SKM-1 treated with dmso at 0.1 percent for 144 hours (cell line): ENCODE results near the gene MAMDC4.
"Not testable (repeated sequence)": the region's sequence is repeated elsewhere in the genome, so short reads cannot be mapped to it uniquely, and the experiment has no call there.

Experiments
- DNase-seq: peaks from one replicate; lab custom pipeline; 2025; ENCODE audit not compliant: unreplicated experiment; lab: John Stamatoyannopoulos, UW

MAMDC4 gene

GRCh38 chr9:136851941-136852663 lies at the start of gene MAMDC4:
TSS of gene MAMDC4 (plus strand) at chr9:136852346. CDS start at chr9:136852417, 71 bp downstream.
- DNase-seq, result no peak

- DNase-seq, result not testable (repeated sequence)
Observed at GRCh38 chr9:136803009-136803550, 49.1 kb upstream of the MAMDC4 start.

- DNase-seq, result no peak
Observed at GRCh38 chr9:136803551-136804508, 48.3 kb upstream of the MAMDC4 start.

- DNase-seq, result no peak
Observed at GRCh38 chr9:136804509-136805206, 47.5 kb upstream of the MAMDC4 start.

GRCh38 chr9:136805207-136805740 lies 46.9 kb upstream of the MAMDC4 start:
- DNase-seq, result no peak

- DNase-seq, result no peak
Observed at GRCh38 chr9:136806067-136806466, 46.1 kb upstream of the MAMDC4 start.

- no peak for DNase-seq
Observed at GRCh38 chr9:136806631-136807201, 45.4 kb upstream of the MAMDC4 start.

- DNase-seq, result peak; percentile 81
Observed at GRCh38 chr9:136807281-136808074, 44.7 kb upstream of the MAMDC4 start, which contains the start of gene RABL6. TSS of gene RABL6 (plus strand) at chr9:136807948. CDS start at chr9:136808197, 249 bp downstream.

- no peak for DNase-seq
Observed at GRCh38 chr9:136808075-136808805, 43.9 kb upstream of the MAMDC4 start.

- DNase-seq, result no peak
Observed at GRCh38 chr9:136808806-136809158, 43.4 kb upstream of the MAMDC4 start.

- no peak for DNase-seq
Observed at GRCh38 chr9:136814725-136815421, 37.3 kb upstream of the MAMDC4 start.

- DNase-seq, result no peak
Observed at GRCh38 chr9:136815422-136815782, 36.7 kb upstream of the MAMDC4 start.

- DNase-seq, result no peak
Observed at GRCh38 chr9:136820971-136821825, 30.9 kb upstream of the MAMDC4 start.

- DNase-seq, result no peak
Observed at GRCh38 chr9:136821826-136822544, 30.2 kb upstream of the MAMDC4 start.

GRCh38 chr9:136823136-136824046 lies 28.8 kb upstream of the MAMDC4 start:
- DNase-seq, result no peak
